Nephron progenitor cell (in vitro differentiated cells): ENCODE measurements around the gene KCNA4.
"Not testable (repeated sequence)": the region's sequence is repeated elsewhere in the genome, so short reads cannot be mapped to it uniquely, and the experiment has no call there.

ENCODE experiments used
- DNase-seq: peaks from one replicate; pipeline ENCODE4 v3.0.0; 2021
- H3K27ac Mint-ChIP-seq: 2 replicates; pipeline ENCODE4 v1.8.0; 2021; ENCODE audit warnings: mild to moderate bottlenecking, moderate library complexity, mixed read lengths
- H3K27me3 Mint-ChIP-seq: 2 replicates; pipeline ENCODE4 v1.8.0; 2021; ENCODE audit warnings: mild to moderate bottlenecking, low read depth, mixed read lengths; ENCODE audit not compliant: poor library complexity
- H3K36me3 Mint-ChIP-seq: 2 replicates; pipeline ENCODE4 v1.8.0; 2021; ENCODE audit warnings: low read depth, mixed read lengths
- H3K4me1 Mint-ChIP-seq: 2 replicates; pipeline ENCODE4 v1.8.0; 2021; ENCODE audit warnings: mixed read lengths
- H3K4me3 Mint-ChIP-seq: 2 replicates; pipeline ENCODE4 v1.8.0; 2021; ENCODE audit warnings: mild to moderate bottlenecking, moderate library complexity, mixed read lengths
- H3K9me3 Mint-ChIP-seq: 2 replicates; pipeline ENCODE4 v1.8.0; 2021; ENCODE audit warnings: mild to moderate bottlenecking, moderate library complexity, mixed read lengths
- TF ChIP-seq, protein P1 (sequence below): fragments of 200-600 bp; sonication (generic); IDR thresholded peaks from 2 replicates; pipeline ENCODE4 v1.5.0; 2021; ENCODE audit warnings: antibody characterized with exemption

KCNA4 gene

DNA sequence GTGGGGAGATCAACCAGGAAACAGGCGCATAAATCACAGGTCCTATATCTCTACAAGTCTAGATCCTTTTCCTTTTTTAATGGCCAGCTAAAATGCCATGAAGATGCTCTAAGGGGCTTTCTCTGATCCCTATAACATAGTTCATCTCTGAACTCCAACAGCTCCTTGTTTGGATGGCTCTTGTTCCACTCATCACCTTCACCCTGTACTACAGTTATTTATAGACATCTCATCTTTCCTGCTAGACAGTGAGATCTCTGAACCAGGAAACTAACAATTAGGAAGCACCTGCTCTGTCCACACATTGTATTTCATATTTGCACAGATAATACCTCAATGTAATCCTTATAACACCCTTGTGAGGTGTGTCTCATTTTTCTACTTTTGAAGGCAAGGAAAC, 31.6 kb downstream of the KCNA4 start:
- Mint-ChIP-seq H3K27ac (no peak overlapping the region), H3K9me3 (no peaks in the 10 kb centered on the region), H3K27me3 (no peaks in the 10 kb centered on the region), H3K36me3 (no peaks in the 10 kb centered on the region), H3K4me1 (no peaks in the 10 kb centered on the region), H3K4me3 (no peak overlapping the region)
- DNase-seq: no peak
- TF ChIP-seq, protein P1, sequence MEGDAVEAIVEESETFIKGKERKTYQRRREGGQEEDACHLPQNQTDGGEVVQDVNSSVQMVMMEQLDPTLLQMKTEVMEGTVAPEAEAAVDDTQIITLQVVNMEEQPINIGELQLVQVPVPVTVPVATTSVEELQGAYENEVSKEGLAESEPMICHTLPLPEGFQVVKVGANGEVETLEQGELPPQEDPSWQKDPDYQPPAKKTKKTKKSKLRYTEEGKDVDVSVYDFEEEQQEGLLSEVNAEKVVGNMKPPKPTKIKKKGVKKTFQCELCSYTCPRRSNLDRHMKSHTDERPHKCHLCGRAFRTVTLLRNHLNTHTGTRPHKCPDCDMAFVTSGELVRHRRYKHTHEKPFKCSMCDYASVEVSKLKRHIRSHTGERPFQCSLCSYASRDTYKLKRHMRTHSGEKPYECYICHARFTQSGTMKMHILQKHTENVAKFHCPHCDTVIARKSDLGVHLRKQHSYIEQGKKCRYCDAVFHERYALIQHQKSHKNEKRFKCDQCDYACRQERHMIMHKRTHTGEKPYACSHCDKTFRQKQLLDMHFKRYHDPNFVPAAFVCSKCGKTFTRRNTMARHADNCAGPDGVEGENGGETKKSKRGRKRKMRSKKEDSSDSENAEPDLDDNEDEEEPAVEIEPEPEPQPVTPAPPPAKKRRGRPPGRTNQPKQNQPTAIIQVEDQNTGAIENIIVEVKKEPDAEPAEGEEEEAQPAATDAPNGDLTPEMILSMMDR: no peak

DNA sequence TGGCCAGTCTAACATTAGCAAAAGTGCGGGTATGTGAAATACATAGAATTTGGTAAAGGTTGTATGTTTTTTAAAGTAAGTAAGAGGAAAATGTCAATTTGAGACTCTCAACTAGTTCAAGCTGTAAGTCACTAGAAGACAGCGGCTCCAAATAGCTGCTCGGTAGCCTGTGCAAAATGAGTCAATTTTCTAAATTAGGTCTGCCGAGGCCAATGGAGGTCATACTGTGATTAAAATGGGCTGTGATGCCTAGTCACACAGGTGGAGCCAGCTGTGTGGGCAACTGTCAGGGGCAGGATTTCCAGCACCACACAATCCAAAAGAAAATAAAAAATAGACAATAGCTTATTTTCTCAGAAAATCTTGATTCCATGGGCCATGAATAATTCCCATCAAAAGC, 32.3 kb downstream of the KCNA4 start:
- Mint-ChIP-seq H3K27ac (no peak overlapping the region), H3K4me1 (no peaks in the 10 kb centered on the region), H3K4me3 (no peak overlapping the region), H3K36me3 (no peaks in the 10 kb centered on the region), H3K27me3 (no peaks in the 10 kb centered on the region), H3K9me3 (no peaks in the 10 kb centered on the region)
- DNase-seq: no peak
- TF ChIP-seq, protein P1: no peak

DNA sequence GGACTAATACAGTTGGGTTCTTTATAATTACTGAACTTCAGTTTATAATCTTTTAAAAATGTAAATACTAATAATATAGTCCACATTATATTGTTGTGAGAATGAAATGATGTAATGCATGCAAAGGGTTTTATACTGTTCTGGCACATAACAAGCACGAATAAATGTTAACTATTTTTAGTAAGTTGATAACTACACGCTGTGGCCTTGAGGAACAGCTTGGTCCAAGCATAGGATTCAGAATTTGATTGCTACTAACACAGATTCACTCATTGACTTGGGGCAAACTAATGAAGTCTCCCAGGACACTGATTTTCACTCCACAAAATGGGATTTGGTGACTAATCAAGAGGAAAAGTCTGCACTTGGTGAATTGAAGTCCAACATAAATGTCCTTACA, 38.3 kb downstream of the KCNA4 start:
- no peak for DNase-seq
- H3K4me1 Mint-ChIP-seq: no peaks in the 10 kb centered on the region
- no peak overlapping the region for H3K4me3 Mint-ChIP-seq
- peaks cover 9% of the 10 kb centered on the region for H3K9me3 Mint-ChIP-seq
- H3K27me3 Mint-ChIP-seq: peaks cover 7% of the 10 kb centered on the region
- TF ChIP-seq, protein P1: no peak
- H3K36me3 Mint-ChIP-seq: no peaks in the 10 kb centered on the region
- H3K27ac Mint-ChIP-seq: no peak overlapping the region

DNA sequence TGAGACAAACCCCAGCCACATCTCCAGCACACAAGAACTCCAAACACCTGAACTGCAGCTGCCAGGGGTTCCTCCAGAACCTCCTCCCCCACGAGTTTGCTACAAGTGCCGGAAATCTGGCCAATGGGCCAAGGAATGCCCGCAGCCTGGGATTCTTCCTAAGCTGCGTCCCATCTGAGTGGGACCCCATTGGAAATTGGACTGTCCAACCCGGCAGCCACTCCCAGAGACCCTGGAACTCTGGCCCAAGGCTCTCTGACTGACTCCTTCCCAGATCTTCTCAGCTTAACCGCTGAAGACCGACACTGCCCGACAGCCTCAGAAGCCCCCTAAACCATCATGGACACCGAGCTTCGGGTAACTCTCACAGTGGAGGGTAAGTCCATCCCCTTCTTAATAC, 41.2 kb downstream of the KCNA4 start:
- not testable (repeated sequence) for DNase-seq, H3K36me3 Mint-ChIP-seq, H3K4me3 Mint-ChIP-seq, H3K4me1 Mint-ChIP-seq, H3K27me3 Mint-ChIP-seq, H3K27ac Mint-ChIP-seq, H3K9me3 Mint-ChIP-seq

DNA sequence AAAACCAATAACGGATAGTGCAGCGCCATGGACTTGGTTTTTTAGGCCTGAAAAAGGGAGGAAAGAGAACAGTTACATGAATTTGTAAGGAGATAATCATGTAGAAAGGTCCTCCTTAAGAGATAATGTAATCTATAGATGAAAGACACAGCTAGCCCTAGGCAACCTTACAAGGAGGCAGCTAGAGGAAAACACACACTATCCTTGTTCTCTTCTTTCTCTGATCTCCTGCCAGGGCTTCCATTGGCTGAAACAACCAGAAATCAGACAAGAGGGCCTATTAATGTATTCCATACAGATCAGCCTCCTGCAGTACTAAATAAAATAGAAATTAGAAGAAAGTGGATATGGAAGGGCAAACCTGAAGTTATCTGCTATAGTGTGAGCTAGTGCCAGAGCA, 53.0 kb downstream of the KCNA4 start:
- Mint-ChIP-seq H3K4me3 (no peak overlapping the region), H3K27ac (no peak overlapping the region), H3K27me3 (no peaks in the 10 kb centered on the region), H3K4me1 (peaks cover 9% of the 10 kb centered on the region), H3K9me3 (no peaks in the 10 kb centered on the region), H3K36me3 (no peaks in the 10 kb centered on the region)
- no peak for DNase-seq
- TF ChIP-seq, protein P1: no peak

DNA sequence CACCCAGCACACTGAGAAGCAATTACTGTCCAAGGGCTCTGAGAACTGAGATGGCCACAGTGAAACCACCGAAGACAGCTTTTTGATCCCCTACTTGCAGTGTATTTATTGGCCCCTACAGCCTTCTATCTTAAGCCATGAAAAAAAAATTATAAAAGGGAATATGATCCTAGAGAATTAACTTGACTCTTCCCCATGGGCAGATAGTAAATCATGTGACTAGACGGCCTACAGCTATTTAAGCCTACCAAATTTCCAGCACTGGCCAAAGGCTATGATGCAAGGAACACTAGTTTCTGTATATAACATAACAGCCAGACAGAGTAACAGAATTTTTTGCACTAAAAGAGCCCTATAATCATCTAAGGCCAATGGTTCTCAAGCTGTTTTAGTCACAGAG, 53.8 kb downstream of the KCNA4 start:
- Mint-ChIP-seq H3K4me1 (peaks cover 9% of the 10 kb centered on the region), H3K27me3 (no peaks in the 10 kb centered on the region), H3K9me3 (no peaks in the 10 kb centered on the region), H3K4me3 (no peak overlapping the region), H3K36me3 (no peaks in the 10 kb centered on the region), H3K27ac (no peak overlapping the region)
- DNase-seq: no peak
- TF ChIP-seq, protein P1: no peak
